HG02938 (cell line): ENCODE results near the gene AHRR.

Experiments
- ATAC-seq: cut with Tn5 transposase; IDR thresholded peaks from one replicate; pipeline ENCODE4 v1.9.1; 2021; ENCODE audit warnings: mild to moderate bottlenecking, moderate library complexity; ENCODE audit not compliant: unreplicated experiment

AHRR gene

DNA sequence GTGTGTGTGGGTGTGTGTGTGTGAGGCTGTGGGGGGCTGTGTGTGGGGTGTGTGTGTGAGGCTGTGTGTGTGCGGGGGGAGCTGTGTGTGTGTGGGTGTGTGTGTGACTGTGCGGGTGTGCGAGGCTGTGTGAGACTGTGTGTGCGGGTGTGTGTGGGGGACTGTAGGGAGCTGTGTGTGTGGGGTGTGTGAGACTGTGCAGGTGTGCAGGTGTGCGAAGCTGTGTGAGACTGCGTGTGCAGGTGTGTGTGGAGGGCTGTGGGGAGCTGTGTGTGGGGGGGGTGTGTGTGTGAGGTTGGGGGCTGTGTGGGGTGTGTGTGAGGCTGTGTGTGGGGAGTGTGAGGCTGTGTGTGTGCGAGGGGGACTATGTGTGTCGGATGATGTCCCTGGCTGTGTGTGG, 23.2 kb downstream of the AHRR start:
- no peak for ATAC-seq

DNA sequence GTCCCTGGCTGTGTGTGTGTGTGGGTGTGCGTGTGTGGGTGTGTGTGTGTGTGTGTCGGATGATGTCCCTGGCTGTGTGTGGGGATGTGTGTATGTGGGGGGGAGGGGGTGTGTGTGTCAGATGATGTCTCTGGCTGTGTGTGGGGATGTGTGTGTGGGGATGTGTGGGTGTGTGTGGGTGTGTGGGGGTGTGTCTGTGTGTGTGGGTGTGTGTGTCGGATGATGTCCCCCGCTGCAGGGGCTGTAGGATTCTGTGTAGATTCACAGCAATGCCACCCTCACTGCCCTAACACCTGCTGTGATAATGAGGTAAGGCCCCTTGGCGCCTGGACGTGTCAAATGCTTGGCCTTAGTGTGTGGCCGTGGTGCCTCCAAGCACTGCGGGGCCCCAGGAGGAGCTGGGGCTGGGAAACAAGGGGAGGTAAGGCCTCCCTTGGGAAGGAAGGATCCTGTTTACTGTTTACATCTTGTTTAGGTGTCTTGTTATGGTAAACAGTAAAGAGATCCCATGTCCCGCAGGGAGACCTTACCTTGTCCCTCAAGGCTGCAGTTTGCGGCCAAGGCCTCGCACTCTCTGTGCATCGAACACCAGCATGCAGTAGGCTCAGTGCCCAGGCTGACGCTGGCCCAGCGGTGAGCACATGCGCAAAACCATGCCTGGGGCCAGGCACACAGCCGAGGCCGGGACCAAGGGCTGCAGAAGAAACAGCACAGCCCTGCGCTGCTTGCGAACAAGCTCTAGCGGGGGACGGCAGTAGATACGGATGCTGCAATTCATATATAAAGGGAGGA, 24.1 kb downstream of the AHRR start:
- no peak for ATAC-seq

DNA sequence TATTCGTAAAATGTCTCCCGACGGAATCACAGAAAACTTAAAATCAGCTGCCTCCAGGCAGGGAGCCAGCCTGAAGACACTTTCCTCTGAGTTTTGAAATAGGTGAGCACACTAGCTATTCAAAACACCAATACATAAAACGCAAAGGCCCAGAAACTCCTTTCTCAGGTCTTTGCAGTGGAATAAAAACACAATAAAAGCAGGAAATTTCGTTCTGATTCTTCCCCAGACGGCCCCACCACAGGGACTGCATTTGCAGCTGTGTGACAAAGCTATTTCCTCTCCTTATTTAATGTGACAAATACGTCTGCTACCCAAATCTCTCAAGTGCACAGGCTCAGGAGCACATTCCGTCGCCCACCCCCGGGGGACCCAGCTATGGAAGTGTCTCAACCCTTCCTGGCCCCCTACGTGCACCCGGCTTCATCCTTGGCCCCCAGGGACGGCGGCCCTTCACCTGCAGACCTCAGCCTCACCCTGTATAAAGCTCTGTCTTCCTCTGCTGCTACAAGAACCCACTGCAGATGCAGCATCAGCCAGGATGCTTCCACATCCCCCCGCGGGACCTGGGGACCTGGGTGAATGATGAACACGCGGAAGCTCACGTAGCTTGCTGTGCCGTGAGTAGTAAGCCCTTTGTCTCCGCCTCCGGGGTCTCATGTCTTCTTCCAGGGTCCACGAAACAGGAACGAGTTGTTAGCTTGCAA, 24.9 kb downstream of the AHRR start:
- ATAC-seq = no peak

DNA sequence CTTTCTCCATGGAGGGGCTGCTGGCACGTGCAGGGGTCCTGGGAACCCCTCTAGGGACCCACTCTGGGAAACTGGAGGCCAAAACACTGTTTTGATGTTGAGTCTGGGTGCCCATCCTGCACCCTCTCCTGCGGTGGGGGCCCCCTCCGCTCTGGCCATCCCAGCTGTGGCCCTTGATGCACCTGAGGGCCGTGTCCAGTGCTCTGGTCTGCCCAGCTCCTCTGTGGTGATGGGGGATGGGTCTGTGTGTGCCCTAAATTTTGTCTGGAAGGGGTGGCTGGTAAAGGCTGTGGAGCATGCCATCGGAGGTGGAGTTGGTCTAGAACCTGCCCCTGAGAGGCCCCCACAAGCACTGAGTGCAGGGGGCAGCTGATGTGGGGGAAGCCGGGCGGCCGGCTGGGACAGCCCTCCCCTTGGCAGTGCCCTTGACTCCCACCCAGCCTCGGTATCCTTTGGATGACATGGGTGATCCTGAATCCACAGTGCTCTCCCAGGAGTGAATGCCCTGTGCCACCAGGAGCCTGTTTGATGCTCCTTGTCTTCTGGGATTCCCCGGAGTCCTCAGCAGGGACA, 26.3 kb downstream of the AHRR start:
- ATAC-seq = no peak

DNA sequence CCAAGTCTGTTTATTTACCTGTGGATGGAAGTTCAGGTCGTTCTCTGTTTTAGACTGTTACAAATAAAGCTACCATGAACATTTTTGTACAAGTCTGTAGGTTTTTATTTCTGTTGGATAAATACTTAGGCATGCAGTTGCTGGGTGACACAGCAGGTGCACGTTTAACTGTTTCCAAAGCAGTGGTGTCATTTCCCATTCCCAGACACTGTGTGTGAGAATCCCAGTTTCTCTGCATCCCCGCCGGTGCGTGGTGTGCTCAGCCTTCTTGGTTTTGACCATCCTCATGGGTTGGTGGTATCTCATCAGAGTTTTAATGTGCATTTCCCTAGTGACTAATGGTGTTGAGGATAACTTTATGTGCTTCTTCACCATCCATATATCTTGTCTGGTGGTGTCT, 27.2 kb downstream of the AHRR start:
- no peak for ATAC-seq

DNA sequence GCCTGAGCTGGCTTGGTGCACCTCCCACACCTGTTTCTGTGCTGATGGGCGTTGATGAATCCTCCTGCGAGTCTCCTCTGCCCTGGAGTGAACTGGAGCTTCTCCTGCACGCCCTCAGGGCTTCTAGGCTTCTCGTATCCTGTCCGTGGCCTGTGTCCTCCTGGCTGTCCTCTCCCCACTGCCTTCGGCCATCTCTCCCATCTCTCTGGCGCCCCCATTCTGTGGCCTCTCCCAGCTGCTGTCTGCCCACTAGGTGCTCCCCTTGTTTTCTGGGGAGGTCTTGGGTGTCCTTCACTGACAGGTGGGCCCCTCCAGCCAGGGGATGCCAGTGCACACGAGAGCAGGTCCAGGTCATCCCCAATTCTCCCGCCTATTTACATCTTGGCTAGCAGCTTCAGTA, 28.8 kb downstream of the AHRR start:
- ATAC-seq = no peak

DNA sequence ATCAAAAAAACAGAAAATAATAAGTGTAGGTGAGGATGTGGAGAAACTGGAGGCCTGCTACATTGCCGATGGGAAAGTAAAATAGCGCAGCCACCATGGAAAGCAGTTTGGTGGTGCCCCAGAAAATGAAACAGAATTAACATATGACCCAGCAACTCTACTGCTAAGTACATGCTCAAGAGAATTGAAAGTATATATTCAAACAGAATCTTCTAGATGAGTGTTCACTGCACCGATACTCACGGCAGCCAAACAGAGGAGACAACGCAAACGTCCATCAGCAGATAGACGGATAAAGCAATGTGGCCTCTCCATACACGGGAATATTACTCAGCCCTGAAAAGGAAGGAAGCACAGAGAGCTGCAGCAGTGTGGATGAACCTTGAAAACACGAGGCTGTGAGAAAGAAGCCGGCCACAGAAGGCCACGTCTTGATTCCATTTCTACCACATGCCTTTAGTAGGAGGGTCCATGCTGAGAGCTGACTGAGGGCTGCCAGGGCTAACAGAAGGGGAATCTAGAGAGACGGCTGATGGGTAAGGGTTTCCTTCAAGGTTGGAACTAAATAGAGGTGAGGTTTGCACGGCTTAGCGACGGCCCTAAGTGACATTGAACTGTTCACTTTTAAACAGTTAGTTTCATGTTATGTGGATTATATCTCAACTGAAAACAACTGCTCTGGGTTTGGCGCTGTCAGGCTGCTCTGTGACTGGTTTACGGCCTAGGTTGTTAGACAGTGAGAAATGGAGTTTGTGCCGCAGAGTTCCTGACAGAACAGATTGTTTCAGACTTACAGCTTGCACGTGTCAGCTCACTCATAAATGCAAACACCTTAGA, 29.8 kb downstream of the AHRR start:
- no peak for ATAC-seq

DNA sequence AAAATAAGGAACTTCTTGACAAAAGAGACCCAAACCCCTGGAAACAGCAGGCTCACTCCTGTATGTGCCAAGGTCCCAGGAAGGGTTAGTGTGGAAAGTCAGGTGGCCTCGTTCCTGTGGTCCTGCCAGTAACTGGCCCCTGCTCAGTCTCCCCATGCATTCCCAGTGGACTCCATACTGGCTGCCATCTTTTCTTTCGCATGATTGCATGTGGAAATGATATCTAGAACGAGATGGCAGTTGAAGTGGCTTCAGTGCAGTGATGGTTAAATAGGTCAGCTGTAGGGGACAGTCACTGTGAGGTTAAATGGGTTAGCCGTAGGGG, 30.4 kb downstream of the AHRR start:
- no peak for ATAC-seq

DNA sequence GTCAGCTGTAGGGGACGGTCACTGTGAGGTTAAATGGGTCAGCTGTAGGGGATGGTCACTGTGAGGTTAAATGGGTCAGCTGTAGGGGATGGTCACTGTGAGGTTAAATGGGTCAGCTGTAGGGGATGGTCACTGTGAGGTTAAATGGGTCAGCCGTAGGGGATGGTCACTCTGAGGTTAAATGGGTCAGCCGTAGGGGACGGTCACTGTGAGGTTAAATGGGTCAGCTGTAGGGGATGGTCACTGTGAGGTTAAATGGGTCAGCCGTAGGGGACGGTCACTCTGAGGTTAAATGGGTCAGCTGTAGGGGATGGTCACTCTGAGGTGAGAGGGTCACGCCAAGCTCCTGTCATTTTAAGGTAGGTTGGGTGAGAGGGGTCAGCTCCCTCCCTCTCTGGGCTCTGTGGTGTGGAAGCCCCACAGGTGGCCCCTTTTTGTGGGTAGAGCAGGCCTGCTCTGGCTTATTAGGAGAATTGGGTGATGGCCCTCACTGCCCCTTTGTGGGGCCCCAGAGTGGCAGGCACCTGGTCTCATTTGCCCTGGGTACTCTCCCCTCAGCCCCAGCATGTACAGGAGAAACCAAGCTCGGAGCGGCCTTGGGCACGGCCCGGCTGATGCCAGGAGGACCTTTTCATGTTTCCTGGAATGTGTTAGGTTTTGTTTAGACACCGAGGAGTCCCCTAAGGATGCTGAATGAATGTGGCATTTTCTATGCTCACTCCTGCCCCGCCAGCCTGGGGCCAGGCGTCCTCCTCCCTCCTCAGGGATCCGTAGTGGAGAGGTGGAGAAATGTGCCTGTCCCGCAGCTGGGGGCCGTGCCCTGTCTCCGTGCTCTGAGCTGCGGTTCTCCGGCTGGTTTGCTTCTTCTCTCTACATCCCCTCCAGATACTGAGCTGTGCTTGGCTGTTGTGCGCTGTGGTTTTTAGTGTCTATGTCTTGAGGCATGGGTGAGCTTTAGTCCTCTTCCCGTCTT, 31.4 kb downstream of the AHRR start:
- ATAC-seq = no peak

DNA sequence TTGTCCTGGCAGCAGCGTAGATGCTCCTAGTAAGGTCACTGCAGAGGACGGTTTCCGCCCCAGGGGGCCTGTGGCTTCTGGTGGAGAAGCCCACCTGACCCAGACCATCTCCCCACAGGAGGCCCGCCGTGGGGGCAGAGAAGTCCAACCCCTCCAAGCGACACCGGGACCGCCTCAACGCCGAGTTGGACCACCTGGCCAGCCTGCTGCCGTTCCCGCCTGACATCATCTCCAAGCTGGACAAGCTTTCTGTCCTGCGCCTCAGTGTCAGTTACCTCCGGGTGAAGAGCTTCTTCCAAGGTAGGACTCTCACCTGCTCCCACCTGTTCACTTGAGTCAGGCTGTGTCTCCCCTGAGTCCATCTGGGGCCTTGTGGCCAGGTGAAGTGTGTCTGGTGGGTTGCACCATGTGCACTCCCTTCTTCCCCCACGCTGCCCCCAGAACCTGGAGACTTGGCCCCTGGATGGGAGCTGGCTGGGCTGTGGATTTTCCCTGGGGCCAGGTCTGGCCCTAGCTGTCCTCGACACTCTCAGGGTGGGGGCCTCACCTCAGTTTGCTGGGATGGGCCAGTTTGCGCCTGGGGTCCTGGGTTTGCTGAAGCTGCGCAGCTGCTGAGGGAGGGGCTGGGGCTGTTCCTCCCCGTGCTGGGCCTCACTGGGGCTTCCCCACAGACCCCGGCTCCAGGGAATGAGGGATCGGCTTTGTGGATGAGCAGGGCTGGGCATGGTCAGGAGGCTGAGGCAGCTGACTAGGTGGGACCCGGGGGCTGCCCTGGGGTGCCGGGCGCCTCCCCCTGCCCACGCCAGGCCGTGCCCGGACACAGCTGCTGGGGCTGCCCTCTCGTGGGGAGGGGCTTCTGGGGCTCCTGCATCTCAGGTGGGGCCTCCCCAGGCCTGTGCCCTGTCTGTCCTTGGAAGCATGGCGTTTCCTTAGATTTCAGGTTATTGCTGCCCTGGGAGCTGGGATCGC, 32.4 kb downstream of the AHRR start:
- no peak for ATAC-seq

DNA sequence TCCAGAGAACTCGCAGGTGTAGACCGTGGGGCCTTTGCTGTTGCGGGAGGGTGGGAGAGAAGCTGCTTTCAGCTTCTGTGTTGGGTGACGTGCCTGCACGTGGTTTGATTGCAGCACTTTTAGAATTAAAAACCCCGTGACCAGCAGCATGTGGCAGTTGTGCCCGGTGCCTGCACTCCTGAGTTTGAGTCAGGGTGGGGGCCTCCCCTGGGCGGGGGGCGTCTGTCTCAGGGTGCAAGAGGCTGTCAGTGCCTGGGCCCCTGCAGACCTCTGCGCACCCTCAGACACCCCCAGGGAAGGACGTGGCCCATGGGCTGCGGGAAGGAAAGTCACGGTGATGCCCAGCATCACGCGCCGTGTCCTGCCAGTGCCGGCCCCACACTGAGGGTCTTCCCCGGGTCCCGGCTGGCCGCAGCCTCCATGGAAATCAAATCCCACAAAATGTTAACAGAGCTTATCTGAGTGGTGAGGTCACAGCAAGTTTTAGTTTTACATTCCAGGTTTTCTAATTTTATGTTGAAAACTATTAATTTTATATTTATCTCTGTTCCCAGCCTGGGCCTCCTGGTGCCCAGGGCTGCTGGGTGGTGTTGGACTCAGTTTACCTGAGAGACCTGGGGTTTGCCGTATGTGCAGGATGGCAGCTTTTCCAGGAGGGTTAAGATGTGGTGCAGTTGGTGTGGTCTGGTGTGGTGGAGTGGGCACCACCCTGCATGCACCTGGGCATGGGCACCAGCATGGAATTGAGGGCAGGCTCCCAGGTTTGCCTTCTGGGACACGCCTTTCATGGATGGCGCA, 33.3 kb downstream of the AHRR start:
- no peak for ATAC-seq

DNA sequence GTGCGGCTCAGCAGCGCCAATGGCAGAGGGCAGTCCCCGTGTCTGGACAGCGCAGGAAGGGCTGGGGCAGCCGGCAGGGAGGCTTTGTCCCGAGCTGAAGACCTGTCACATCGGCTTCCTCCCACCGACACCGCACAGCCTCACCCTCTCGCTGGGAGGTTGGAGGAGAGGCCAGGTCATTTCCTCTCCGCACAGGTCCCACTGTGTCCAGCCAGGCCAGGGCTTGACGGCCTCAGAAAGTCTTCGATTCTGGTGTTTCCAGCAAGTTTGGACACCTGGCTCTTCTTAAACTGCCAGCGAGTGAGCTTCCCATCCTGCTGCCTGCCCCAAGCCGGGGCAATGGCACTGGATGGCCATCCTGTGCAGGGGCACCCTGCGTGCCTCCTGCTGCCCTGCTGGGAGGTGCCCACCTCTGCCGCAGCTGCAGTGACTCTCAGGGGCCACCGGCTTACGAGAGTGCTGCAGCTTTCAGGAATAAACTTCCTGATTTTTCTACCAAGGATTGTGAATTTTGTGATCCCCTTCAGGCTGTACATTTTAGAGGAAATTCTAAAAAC, 33.9 kb downstream of the AHRR start:
- ATAC-seq = no peak

DNA sequence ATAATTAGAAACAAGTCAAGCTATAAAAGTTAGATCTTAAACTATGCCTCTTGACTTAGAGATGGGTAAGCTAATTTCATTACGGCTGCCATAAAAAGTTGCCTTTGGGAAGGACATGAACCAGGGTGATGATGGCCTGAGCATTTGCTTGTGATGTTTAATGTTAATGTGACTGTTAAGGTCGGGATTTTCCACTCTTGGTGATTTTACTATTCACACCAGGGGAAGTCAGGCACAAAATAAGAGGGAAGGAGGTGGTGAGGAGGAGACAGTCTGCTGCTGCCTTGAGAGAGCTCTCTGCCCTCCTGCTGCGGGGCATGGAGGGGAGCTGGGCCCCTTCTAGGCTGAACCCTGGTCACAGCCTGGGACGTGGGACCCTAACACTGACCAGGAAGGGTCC, 34.4 kb downstream of the AHRR start:
- no peak for ATAC-seq

DNA sequence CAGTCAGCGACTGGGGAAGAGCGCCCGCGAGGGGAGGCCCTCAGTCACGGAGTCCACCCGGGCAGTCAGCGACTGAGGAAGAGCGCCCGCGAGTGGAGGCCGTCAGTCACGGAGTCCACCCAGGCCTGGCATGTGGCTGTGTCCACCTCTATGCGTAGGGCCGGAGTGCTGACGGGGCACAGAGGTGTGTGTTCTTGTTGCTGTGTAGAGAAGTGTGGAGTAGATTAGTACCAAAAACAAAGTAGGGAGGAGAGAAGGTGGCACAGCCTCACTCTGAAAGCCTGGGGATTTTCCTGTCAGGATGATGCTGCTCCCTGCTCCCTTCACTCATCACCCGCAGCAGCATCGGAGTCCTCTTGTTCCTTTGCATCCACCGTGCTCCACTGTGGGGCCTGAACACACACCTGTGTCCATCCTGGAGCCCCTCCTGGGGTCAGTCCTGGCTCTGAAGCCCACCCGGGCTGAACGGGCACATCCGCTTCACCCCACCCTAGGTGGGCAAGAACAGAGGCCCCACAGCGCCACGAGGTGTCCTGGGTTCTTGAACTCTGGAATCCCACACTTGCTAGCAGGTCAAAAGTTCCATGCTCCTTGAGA, 37.9 kb downstream of the AHRR start:
- ATAC-seq = no peak

DNA sequence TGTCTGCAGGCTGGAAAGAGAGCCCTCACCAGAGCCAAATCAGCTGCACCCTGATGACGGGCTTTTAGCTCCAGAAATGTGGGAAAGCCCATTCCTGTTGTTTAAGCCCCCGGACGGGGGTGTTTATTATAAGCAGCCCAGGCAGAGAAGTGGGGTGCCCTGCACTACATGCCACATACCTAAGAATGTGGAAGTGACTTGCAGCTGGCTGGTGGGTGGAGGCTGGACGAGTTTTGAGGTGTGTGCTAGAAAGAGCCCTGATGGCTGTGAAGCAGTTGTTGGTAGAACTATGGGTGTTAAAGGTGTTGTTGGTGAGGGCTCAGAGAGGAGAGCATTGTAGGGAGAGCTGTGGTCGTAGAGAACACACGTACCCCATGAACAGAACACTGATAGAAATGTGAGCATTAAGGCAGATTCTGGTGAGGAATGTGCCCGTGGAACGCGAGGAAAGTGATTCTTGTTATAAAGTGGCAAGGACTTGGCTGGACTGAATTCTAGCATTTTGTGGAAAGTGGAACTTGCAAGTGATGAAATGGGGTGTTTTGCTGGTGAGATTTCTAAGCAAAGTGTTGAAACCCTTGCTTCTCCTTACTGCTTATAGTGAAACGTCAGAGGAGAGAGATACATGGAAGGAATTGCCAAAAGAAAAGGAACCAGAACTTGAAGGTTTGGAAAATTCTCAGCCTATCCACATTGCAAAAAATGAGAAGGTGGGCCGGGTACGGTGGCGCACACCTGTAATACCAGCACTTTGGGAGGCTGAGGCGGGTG, 38.9 kb downstream of the AHRR start:
- ATAC-seq = no peak

DNA sequence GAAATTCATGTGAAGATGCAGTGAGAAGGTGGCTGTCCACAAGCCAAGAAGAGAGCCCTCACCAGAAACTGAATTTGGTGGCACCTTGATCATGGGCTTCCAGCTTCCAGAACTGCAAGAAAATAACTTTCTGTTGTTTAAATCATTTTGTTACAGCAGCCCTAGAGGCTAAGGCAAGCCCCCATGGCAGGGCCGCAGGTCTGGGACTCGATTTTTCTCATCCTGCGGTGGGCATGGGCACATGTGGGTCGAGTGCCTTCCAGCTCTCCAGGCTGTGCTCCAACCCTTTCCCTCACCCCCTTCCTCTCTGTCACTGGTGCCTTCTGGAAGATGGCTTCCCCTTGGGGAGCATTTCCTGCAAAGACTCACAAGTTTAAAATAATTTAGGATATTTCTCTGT, 40.7 kb downstream of the AHRR start:
- no peak for ATAC-seq
